Fibroblast of the aortic adventitia (primary cell): ENCODE measurements around the gene NDUFB4. TPM values are rescaled to one million over a fixed set of nuclear protein-coding genes. Genes with fewer than 3 reads are reported as not detected.

Experiments used
- DNase-seq: peaks from one replicate; pipeline ENCODE4 v3.0.0-alpha.2; 2010; ENCODE audit warnings: low read depth
- H3K4me3 ChIP-seq: 2 replicates; pipeline ENCODE4 v1.5.1; 2011; ENCODE audit warnings: low read depth, mild to moderate bottlenecking, control low read depth, low read length, moderate library complexity
- CTCF ChIP-seq: IDR thresholded peaks from 2 replicates; pipeline ENCODE4 v1.5.1; 2011; ENCODE audit warnings: mild to moderate bottlenecking, low read length, control low read depth, inconsistent platforms; ENCODE audit not compliant: insufficient read depth
- total RNA-seq: library from RNA; depleted of rRNA; stranded (reverse); fragments of >200 nt; gene quantifications from 2 replicates; pipeline ENCODE4 v1.2.3, GENCODE V29; 2012; ENCODE audit warnings: low replicate concordance

The NDUFB4 gene
- total RNA-seq, 1 donor, result 64.1 TPM

GRCh38 chr3:120566243-120566975 is 29.7 kb upstream of the NDUFB4 start:
- no peak for TF ChIP-seq CTCF
- no peak for DNase-seq
- H3K4me3 ChIP-seq, result no peak overlapping the region

GRCh38 chr3:120567370-120568201 is 28.6 kb upstream of the NDUFB4 start:
- DNase-seq, result peak; percentile 52
- TF ChIP-seq CTCF, result peak; percentile 53
- no peak overlapping the region for H3K4me3 ChIP-seq

- no peak for DNase-seq
- TF ChIP-seq CTCF, result peak; percentile 11
- no peak overlapping the region for H3K4me3 ChIP-seq
Measured at GRCh38 chr3:120568202-120568531, 28.0 kb upstream of the NDUFB4 start.

- TF ChIP-seq CTCF, result no peak
- no peak overlapping the region for H3K4me3 ChIP-seq
- DNase-seq, result no peak
Measured at GRCh38 chr3:120568598-120568997, 27.5 kb upstream of the NDUFB4 start.

GRCh38 chr3:120569222-120570057 is 26.7 kb upstream of the NDUFB4 start:
- DNase-seq, result no peak
- H3K4me3 ChIP-seq, result no peak overlapping the region
- no peak for TF ChIP-seq CTCF

GRCh38 chr3:120572027-120572426 is 24.1 kb upstream of the NDUFB4 start:
- no peak overlapping the region for H3K4me3 ChIP-seq
- no peak for TF ChIP-seq CTCF
- DNase-seq, result no peak
